ENCODE results near the gene EPHX1.
"Not testable (repeated sequence)": the region's sequence is repeated elsewhere in the genome, so short reads cannot be mapped to it uniquely, and the experiment has no call there.

Gene EPHX1

DNA sequence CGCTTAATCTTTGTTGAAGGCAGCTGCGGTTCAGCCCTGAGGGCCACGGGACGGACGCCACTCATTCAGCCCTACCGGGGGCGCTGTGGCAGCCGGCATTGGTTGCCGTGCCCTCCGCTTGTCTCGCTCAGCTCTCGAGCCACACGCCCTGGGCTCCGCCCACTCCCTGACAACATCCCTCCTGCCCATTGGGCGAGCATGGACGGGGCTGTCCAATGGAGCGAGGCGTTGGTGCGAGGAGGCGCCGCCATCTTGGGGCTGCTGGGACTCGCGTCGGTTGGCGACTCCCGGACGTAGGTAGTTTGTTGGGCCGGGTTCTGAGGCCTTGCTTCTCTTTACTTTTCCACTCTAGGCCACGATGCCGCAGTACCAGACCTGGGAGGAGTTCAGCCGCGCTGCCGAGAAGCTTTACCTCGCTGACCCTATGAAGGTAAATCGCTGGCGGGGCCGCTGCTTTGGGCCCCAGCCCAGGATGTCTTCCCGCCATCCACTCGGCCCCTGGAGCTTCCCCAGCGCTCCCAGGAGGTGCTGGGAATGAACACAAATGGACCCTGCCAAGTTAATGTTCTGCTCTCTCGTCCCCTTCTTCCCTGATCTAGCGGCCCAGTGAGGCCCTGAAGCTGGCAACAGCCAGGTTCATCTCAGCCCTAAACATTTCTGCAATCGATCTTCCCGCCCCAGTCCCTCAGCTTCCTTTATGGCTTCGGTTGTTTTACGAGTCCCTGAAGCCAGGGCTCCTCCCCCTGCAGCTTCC, 32.2 kb upstream of the EPHX1 start, which contains the start of gene SRP9:
Gene SRP9 (plus strand): TSS at position 244 of the 754 bp plus-strand sequence. CDS start 115 bp downstream, at position 359.
- DNase-seq, result peak; percentile 99

GRCh38 chr1:225778337-225778669, 31.6 kb upstream of the EPHX1 start:
- no peak for DNase-seq

- not testable (repeated sequence) for DNase-seq
Observed at GRCh38 chr1:225779165-225779564, 30.8 kb upstream of the EPHX1 start.

DNA sequence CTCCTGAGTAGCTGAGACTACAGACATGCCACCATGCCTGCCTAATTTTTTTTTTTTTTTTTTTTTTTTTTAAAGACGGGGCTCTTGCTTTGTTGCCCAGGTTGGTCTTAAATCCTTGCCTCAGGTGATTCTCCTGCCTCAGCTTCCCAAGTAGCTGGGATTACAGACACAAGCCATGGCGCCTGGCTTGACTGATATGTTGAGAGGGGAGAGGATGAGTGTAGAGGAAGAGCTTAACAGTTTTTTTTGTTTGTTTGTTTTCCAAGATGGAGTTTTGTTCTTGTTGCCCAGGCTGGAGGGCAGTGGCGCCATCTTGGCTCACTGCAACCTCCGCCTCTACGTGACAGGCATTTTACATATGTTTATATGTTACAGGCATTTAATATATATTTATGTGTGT, 29.8 kb upstream of the EPHX1 start:
- DNase-seq, result no peak

DNA sequence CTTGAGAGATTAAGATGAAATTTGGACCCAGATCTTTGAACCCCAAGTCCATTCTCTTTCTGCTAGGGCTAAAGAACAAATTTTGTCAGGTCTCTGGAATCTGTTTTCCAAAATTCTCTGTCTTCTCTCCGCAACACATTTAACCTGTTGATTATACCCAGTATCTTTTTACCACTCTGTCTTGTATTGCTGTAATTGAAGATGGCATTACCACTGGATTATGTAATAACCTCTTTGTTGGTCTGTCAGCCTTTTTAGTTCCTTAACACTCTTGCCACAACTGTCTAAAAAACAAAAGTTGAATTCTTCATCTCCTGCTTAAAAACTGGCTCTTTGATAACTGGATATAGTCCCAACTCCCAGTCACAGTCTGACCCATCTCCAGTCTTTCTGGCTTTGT, 29.3 kb upstream of the EPHX1 start:
- DNase-seq, result no peak

DNA sequence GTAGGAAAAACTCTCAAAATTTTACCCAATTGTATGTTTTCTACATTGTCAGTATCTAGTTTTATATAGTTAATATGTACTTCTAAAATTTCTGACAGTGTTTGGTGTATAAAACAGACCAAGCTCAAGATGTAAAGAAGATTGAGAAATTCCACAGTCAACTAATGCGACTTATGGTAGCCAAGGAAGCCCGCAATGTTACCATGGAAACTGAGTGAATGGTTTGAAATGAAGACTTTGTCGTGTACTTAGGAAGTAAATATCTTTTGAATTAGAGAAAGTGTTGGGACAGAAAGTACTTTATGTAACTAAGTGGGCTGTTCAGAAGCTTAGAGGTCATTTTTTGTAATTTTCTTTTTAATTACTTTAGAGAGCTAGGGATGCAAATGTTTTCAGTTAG, 20.8 kb upstream of the EPHX1 start:
- not testable (repeated sequence) for DNase-seq

- DNase-seq, result no peak
Observed at GRCh38 chr1:225794954-225795353, 15.0 kb upstream of the EPHX1 start.

GRCh38 chr1:225796097-225796496, 13.8 kb upstream of the EPHX1 start:
- not testable (repeated sequence) for DNase-seq

DNA sequence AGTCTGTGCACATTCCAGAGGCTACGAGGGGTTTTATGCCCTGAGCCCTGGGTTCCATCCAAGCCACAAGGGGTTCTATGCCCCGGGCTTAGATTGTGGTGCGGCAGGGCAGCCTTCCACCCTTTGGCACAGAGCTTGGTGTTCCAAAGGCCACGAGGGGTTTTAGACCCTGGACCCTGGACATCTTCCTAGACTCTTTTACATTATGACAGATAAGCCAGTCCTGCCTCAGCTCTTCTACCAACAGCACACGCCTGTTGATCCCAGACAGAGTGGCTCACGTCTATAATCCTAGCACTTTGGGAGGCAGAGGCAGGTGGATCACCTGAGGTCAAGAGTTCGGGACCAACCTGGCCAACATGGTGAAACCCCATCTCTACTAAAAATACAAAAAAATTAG, 8.8 kb upstream of the EPHX1 start:
- not testable (repeated sequence) for DNase-seq

DNA sequence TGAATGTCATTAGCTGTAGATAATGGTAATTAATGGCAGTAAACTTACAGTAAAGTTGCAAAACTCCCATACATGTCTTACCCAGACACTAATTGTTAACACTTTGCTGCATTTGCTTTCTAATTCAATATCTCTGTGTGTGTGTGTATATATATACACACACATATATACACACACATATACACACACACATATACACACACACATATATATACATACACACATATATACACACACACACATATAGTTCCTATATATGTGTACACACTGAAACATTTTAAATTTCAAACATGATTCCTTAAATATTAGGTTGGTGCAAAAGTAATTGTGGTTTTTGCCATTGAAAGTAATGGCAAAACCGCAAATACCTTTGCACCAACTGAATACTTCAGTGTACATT, 3.7 kb upstream of the EPHX1 start:
- DNase-seq, result no peak

GRCh38 chr1:225806736-225807135, 3.2 kb upstream of the EPHX1 start:
- DNase-seq, result not testable (repeated sequence)

- no peak for DNase-seq
Observed at GRCh38 chr1:225808136-225808535, 1.8 kb upstream of the EPHX1 start.

GRCh38 chr1:225810579-225811538, 935 bp downstream of the EPHX1 start:
- not testable (repeated sequence) for DNase-seq

- DNase-seq, result no peak
Observed at GRCh38 chr1:225811622-225812487, 1.9 kb downstream of the EPHX1 start.

GRCh38 chr1:225812488-225813213, 2.7 kb downstream of the EPHX1 start:
- DNase-seq, result no peak

GRCh38 chr1:225813214-225813964, 3.5 kb downstream of the EPHX1 start:
- no peak for DNase-seq

DNA sequence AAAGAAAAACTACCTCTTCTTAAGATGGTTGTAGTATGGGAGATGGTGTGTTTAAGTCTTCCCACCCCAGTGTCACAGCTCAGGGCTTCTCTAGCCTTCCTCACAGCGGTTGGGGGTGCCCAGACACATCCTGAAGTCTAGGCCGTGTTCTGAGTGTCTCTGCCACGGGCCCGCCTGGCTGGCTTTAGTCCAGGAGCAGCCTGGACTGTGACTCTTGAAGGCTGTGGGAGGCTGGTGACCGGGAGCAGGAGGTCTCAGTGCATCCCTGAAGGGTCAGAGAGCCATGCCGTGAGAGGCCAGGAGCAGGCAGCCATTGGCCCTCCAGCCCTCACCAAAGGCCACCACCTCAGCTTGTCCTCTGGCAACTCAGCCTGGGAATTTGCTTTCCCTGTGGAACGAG, 4.5 kb downstream of the EPHX1 start:
- DNase-seq, result no peak

GRCh38 chr1:225815090-225815489, 5.2 kb downstream of the EPHX1 start:
- DNase-seq, result not testable (repeated sequence)

DNA sequence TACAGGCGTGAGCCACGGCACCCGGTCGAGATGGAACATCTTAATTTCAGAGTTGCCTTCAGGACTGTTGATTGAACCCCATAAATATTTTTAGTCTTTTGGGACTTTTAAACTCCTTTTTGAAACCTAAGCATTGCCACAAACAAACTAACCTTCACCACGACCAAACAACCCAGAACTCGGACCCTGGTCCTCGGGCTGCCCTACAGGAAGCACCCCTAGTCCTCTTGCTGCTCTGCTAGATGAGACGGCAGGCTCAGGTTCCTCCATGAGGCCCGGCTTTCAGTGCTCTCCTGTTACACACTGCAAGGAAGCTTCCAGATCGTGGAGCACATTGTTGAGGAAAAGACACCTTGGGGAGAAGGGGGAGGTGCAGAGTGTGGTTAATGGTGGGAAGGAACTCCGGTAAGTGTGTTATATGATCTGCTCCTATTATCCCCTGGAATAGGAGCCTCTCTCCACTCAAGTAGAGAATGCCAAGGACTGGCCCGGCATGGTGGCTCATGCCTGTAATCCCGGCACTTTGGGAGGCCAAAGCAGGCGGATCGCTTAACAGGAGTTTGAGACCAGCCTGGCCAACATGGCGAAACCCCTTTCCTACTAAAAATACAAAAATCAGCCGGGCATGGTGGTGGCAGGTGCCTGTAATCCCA, 5.7 kb downstream of the EPHX1 start:
- no peak for DNase-seq

DNA sequence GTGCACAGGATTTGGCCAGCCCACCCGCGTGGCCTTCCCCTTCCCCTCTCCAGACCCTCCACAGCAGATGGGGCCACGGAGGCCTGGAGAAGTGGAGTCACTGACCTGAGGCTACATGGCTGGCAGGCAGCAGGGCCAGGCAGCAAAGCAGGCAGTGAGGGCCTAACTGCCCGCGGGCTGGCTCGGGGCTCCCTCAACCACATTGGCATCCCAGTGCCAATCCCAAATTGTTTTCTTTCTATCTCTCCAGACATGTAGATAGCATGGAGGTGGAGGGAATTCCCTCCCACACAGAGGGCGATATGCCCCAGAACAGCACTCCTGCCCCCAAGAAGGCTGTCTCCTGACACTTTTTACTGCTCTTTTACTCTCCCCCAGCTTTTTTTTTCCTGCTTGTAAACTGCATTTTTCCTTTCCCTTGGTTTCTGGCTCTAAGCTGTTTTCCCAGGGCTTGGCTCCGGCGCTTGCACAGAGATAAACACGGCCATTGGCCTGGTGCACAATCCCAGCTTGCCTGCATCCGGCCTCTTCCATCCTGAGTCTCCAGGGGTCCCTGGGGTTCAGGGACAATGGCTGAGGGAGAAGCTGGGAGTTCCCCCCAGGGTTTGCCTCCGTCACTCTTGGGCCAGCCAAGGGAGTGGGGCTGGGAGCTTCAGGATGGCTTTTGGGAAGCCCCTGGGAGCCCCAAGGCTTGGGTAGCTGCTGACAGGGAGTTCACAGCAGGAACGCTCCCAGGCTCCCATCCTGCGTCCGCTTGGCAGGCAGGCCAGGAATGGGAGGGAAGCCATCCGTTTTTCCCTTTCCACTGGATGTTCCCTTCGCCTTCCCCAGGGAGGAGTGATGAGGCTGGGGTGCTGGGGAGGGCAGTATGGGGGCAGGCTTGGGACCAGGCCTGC, 7.0 kb downstream of the EPHX1 start:
- DNase-seq, result no peak

All from central memory CD4-positive, alpha-beta T cell (primary cell).